SK-N-SH treated with all-trans-retinoic acid at 6 μM for 48 hours (cell line): ENCODE results near the gene FAM78B.

Experiments
- ATAC-seq: fragments of 200-7000 bp; cut with Tn5 transposase; 3 replicates; pipeline ENCODE4 v1.9.1; 2020; ENCODE audit warnings: mild to moderate bottlenecking, moderate library complexity
- ARNTL ChIP-seq: fragments of 450-650 bp; formaldehyde crosslinking; IDR thresholded peaks from 2 replicates; pipeline ENCODE4 v1.5.0; 2020; ENCODE audit warnings: low read depth, mild to moderate bottlenecking, moderate library complexity, borderline replicate concordance
- BACH2 ChIP-seq: fragments of 250-450 bp; sonication (Bioruptor Pico); IDR thresholded peaks from 2 replicates; pipeline ENCODE4 v1.9.0; 2021; ENCODE audit warnings: mild to moderate bottlenecking, borderline replicate concordance
- ESRRG ChIP-seq: fragments of 250-450 bp; sonication (Bioruptor Pico); IDR thresholded peaks from 2 replicates; pipeline ENCODE4 v1.6.1; 2021; ENCODE audit warnings: mild to moderate bottlenecking
- GLIS3 ChIP-seq: fragments of 250-450 bp; sonication (Bioruptor Pico); IDR thresholded peaks from 2 replicates; pipeline ENCODE4 v1.5.0; 2020; ENCODE audit warnings: mild to moderate bottlenecking, moderate library complexity
- ISL1 ChIP-seq: fragments of 250-450 bp; sonication (Bioruptor Pico); IDR thresholded peaks from 2 replicates; pipeline ENCODE4 v2.1.2; 2022; ENCODE audit warnings: mild to moderate bottlenecking, moderate library complexity
- OSR1 ChIP-seq: fragments of 250-450 bp; sonication (Bioruptor Pico); IDR thresholded peaks from 2 replicates; pipeline ENCODE4 v1.8.0; 2022; ENCODE audit warnings: moderate library complexity, mild to moderate bottlenecking, inconsistent platforms
- PPARA ChIP-seq: fragments of 250-450 bp; sonication (Bioruptor Pico); IDR thresholded peaks from 2 replicates; pipeline ENCODE4 v1.5.0; 2020; ENCODE audit warnings: mild to moderate bottlenecking, borderline replicate concordance
- RARB ChIP-seq: fragments of 250-450 bp; sonication (Bioruptor Pico); IDR thresholded peaks from 2 replicates; pipeline ENCODE4 v1.8.0; 2021; ENCODE audit warnings: mild to moderate bottlenecking, moderate library complexity
- SNAI2 ChIP-seq: fragments of 250-450 bp; sonication (Bioruptor Pico); IDR thresholded peaks from 2 replicates; pipeline ENCODE4 v1.5.0; 2020; ENCODE audit warnings: mild to moderate bottlenecking, moderate library complexity
- TOX ChIP-seq: fragments of 250-450 bp; sonication (Bioruptor Pico); IDR thresholded peaks from 2 replicates; pipeline ENCODE4 v1.8.0; 2021; ENCODE audit warnings: mild to moderate bottlenecking, moderate library complexity, borderline replicate concordance
- ZC3H10 ChIP-seq: fragments of 250-450 bp; sonication (Bioruptor Pico); IDR thresholded peaks from 2 replicates; pipeline ENCODE4 v1.5.1; 2021; ENCODE audit warnings: mild to moderate bottlenecking, moderate library complexity
- ZFP3 ChIP-seq: fragments of 250-450 bp; sonication (Bioruptor Pico); IDR thresholded peaks from 2 replicates; pipeline ENCODE4 v1.5.0; 2020; ENCODE audit warnings: mild to moderate bottlenecking, moderate library complexity
- ZFP30 ChIP-seq: fragments of 450-650 bp; formaldehyde crosslinking; IDR thresholded peaks from 2 replicates; pipeline ENCODE4 v1.5.0; 2022; ENCODE audit warnings: mild to moderate bottlenecking, moderate library complexity
- ZNF565 ChIP-seq: fragments of 450-650 bp; formaldehyde crosslinking; conservative IDR thresholded peaks from 2 replicates; pipeline ENCODE4 v1.5.0; 2020; ENCODE audit warnings: low read depth, mild to moderate bottlenecking, moderate library complexity
- ZNF70 ChIP-seq: fragments of 450-650 bp; formaldehyde crosslinking; IDR thresholded peaks from 2 replicates; pipeline ENCODE4 v1.5.0; 2020; ENCODE audit warnings: mild to moderate bottlenecking, moderate library complexity
- ZNF8 ChIP-seq: fragments of 450-650 bp; formaldehyde crosslinking; IDR thresholded peaks from 2 replicates; pipeline ENCODE4 v1.5.0; 2020; ENCODE audit warnings: mild to moderate bottlenecking, moderate library complexity
- TF ChIP-seq, protein P1 (sequence below): fragments of 250-450 bp; sonication (Bioruptor Pico); IDR thresholded peaks from 2 replicates; pipeline ENCODE4 v1.5.1; 2021; ENCODE audit warnings: mild to moderate bottlenecking, moderate library complexity
- TF ChIP-seq, protein P2 (sequence below): fragments of 250-450 bp; sonication (Bioruptor Pico); IDR thresholded peaks from 2 replicates; pipeline ENCODE4 v1.8.0; 2021; ENCODE audit warnings: low read depth, mild to moderate bottlenecking, moderate library complexity, borderline replicate concordance
- TF ChIP-seq, protein P3 (sequence below): fragments of 250-450 bp; sonication (Bioruptor Pico); IDR thresholded peaks from 2 replicates; pipeline ENCODE4 v1.5.0; 2020; ENCODE audit warnings: mild to moderate bottlenecking, moderate library complexity
- TF ChIP-seq, protein P4 (sequence below): fragments of 250-450 bp; sonication (Bioruptor Pico); IDR thresholded peaks from 2 replicates; pipeline ENCODE4 v1.5.1; 2020; ENCODE audit warnings: low read depth, mild to moderate bottlenecking, moderate library complexity

The FAM78B gene

DNA sequence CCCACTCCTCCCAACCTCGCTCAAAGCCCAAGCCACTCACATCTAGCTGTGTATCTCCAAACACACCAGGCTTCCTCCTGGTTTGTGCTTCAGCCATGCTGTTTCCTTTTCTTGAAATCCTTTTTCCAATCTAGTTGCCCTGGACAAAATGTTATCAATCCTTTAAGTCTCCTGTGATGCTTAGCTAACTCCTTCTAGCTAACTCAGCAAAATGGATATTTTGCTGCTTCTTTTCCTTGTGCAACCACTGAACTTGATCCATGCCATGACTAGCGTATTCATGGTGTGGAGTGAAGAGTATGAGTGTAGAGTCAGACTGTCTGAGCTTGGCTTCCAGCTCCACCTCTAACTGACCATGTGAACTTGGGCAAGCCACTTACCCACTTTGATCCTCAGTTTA is 33.9 kb upstream of the FAM78B start:
- TF ChIP-seq, protein P1, sequence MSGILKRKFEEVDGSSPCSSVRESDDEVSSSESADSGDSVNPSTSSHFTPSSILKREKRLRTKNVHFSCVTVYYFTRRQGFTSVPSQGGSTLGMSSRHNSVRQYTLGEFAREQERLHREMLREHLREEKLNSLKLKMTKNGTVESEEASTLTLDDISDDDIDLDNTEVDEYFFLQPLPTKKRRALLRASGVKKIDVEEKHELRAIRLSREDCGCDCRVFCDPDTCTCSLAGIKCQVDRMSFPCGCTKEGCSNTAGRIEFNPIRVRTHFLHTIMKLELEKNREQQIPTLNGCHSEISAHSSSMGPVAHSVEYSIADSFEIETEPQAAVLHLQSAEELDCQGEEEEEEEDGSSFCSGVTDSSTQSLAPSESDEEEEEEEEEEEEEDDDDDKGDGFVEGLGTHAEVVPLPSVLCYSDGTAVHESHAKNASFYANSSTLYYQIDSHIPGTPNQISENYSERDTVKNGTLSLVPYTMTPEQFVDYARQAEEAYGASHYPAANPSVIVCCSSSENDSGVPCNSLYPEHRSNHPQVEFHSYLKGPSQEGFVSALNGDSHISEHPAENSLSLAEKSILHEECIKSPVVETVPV (CRISPR knock-in tag): no peak
- no peak for ATAC-seq

DNA sequence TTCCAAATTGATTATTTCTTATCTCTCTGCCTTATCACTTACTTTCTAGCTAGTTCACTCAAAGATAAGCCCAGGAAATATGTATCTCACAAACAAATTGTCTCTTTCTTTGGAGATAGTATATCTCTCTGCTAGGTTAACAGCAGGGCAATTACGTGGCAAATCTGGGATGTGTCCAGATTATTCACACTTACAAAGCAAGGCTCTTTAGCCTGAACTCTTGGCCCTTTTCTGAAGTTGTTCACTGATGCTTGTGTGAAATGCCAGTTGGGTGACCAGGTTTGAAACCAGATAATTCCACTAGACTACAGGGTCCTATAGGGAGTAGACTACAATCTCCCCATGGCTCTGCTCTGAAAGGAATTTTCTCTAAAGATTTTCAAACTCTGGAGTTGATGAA is 30.8 kb upstream of the FAM78B start:
- no peak for ATAC-seq
- no peak for TF ChIP-seq ZC3H10
- TF ChIP-seq ARNTL (CRISPR knock-in tag): no peak
- no peak for TF ChIP-seq ZNF565
- no peak for TF ChIP-seq TOX (CRISPR knock-in tag)
- no peak for TF ChIP-seq ZNF70 (CRISPR knock-in tag)

DNA sequence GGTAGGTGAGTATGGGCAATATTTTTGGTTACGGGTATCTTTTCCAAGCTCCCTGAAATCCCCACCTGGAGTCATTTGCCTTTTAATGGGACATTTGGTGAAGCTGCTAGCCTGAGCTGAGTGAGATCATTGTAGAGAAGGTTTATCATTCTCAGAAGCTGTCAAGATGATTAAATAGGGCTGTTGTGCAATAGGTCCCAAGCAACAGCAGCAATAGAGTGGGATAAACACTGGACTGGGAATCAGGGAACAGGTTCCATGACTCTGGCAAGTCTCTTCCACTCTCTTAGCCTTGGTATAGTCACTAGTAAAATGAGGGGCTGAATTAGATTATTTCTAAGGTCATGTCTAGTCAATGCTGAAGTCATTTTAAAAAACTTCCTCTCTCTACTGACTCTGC is 30.3 kb upstream of the FAM78B start:
- TF ChIP-seq ESRRG (no peak), GLIS3 (no peak), ZC3H10 (no peak), PPARA (no peak)
- no peak for ATAC-seq

DNA sequence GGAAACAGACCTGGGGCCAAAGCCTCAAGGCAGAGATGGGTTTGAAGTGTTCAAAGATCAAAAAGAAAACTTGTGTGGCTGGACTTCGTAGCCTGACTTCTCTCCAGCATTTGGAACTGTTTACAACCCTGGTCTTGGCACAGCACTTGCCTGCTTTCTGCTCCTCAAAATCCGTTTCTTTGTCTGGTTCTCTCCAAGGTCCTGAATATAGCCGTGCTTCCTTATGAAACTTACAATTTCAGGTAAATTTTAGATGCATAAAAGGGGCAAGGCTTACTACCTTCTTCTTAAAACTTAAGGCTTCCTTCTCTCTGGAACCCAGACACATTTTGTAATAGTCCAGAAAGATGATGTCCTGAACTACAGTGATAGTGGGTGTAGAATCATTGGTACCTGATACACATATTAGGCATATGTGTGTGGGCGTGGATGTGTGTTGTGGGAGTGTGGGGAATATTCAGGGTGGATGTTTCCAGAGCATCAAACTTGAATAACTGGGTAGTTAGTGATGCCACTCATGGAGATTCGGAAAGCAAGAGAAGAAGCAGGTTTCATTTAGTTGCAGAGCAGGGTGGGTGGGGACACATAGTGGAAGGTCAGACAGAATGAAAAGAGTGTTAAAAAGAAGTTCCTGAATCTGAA is 26.4 kb upstream of the FAM78B start:
- no peak for ATAC-seq
- TF ChIP-seq, protein P2, sequence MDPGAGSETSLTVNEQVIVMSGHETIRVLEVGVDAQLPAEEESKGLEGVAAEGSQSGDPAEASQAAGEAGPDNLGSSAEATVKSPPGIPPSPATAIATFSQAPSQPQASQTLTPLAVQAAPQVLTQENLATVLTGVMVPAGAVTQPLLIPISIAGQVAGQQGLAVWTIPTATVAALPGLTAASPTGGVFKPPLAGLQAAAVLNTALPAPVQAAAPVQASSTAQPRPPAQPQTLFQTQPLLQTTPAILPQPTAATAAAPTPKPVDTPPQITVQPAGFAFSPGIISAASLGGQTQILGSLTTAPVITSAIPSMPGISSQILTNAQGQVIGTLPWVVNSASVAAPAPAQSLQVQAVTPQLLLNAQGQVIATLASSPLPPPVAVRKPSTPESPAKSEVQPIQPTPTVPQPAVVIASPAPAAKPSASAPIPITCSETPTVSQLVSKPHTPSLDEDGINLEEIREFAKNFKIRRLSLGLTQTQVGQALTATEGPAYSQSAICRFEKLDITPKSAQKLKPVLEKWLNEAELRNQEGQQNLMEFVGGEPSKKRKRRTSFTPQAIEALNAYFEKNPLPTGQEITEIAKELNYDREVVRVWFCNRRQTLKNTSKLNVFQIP (CRISPR knock-in tag): no peak
- TF ChIP-seq BACH2 (no peak), ZC3H10 (no peak)

DNA sequence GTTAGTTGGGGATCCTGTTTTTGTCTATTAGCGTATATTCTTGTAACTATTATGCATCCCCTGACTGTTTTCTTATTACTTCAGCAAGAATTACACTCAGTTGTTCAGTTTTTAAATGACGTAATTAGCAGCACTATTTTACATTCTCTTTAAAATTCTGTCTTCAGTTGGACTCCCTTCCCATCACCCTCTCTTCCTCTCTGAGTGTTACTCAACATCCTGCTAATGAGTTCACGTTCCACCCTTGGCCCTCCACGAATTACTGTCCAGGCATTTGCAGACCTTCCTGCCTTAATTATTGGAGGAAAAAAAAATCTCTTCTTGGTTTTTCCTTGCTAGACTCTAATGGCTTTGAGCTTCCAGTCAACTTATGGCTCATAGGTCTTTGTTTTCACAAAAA is 23.6 kb upstream of the FAM78B start:
- TF ChIP-seq TOX (CRISPR knock-in tag): no peak
- TF ChIP-seq ZFP3 (CRISPR knock-in tag): no peak
- no peak for TF ChIP-seq BACH2
- TF ChIP-seq, protein P3, sequence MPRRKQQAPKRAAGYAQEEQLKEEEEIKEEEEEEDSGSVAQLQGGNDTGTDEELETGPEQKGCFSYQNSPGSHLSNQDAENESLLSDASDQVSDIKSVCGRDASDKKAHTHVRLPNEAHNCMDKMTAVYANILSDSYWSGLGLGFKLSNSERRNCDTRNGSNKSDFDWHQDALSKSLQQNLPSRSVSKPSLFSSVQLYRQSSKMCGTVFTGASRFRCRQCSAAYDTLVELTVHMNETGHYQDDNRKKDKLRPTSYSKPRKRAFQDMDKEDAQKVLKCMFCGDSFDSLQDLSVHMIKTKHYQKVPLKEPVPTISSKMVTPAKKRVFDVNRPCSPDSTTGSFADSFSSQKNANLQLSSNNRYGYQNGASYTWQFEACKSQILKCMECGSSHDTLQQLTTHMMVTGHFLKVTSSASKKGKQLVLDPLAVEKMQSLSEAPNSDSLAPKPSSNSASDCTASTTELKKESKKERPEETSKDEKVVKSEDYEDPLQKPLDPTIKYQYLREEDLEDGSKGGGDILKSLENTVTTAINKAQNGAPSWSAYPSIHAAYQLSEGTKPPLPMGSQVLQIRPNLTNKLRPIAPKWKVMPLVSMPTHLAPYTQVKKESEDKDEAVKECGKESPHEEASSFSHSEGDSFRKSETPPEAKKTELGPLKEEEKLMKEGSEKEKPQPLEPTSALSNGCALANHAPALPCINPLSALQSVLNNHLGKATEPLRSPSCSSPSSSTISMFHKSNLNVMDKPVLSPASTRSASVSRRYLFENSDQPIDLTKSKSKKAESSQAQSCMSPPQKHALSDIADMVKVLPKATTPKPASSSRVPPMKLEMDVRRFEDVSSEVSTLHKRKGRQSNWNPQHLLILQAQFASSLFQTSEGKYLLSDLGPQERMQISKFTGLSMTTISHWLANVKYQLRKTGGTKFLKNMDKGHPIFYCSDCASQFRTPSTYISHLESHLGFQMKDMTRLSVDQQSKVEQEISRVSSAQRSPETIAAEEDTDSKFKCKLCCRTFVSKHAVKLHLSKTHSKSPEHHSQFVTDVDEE (CRISPR knock-in tag): no peak
- TF ChIP-seq GLIS3: no peak
- TF ChIP-seq ARNTL (CRISPR knock-in tag): no peak
- TF ChIP-seq ZNF565: no peak
- no peak for TF ChIP-seq SNAI2 (CRISPR knock-in tag)
- TF ChIP-seq, protein P1 (CRISPR knock-in tag): no peak
- no peak for TF ChIP-seq ZFP30 (CRISPR knock-in tag)
- TF ChIP-seq PPARA: no peak
- no peak for TF ChIP-seq ISL1 (CRISPR knock-in tag)
- no peak for TF ChIP-seq RARB (CRISPR knock-in tag)
- TF ChIP-seq, protein P2 (CRISPR knock-in tag): no peak
- no peak for TF ChIP-seq ZNF8 (CRISPR knock-in tag)
- TF ChIP-seq, protein P4, sequence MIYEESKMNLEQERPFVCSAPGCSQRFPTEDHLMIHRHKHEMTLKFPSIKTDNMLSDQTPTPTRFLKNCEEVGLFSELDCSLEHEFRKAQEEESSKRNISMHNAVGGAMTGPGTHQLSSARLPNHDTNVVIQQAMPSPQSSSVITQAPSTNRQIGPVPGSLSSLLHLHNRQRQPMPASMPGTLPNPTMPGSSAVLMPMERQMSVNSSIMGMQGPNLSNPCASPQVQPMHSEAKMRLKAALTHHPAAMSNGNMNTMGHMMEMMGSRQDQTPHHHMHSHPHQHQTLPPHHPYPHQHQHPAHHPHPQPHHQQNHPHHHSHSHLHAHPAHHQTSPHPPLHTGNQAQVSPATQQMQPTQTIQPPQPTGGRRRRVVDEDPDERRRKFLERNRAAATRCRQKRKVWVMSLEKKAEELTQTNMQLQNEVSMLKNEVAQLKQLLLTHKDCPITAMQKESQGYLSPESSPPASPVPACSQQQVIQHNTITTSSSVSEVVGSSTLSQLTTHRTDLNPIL (CRISPR knock-in tag): no peak
- TF ChIP-seq OSR1: no peak
- no peak for ATAC-seq
